Astrocyte of the cerebellum (primary cell): Measurements from ENCODE around the gene MUC2.

ENCODE experiments used
- DNase-seq: peaks from one replicate; pipeline ENCODE4 v3.0.0-alpha.2; 2011; ENCODE audit warnings: low read depth
- H3K4me3 ChIP-seq: 2 replicates; pipeline ENCODE4 v1.5.1; 2011; ENCODE audit warnings: mild to moderate bottlenecking, low read depth, low read length, moderate library complexity
- in situ Hi-C: cut with HindIII; loops from 2 replicates; pipeline ENCODE4 v1.10.0; 2017; ENCODE audit warnings: low sequenced_read_pairs
- TF ChIP-seq, protein P1 (sequence below): IDR thresholded peaks from 2 replicates; pipeline ENCODE4 v1.5.1; 2012; ENCODE audit warnings: low read length, low read depth, moderate library complexity, mild to moderate bottlenecking; ENCODE audit errors: missing control alignments

Gene MUC2

DNA sequence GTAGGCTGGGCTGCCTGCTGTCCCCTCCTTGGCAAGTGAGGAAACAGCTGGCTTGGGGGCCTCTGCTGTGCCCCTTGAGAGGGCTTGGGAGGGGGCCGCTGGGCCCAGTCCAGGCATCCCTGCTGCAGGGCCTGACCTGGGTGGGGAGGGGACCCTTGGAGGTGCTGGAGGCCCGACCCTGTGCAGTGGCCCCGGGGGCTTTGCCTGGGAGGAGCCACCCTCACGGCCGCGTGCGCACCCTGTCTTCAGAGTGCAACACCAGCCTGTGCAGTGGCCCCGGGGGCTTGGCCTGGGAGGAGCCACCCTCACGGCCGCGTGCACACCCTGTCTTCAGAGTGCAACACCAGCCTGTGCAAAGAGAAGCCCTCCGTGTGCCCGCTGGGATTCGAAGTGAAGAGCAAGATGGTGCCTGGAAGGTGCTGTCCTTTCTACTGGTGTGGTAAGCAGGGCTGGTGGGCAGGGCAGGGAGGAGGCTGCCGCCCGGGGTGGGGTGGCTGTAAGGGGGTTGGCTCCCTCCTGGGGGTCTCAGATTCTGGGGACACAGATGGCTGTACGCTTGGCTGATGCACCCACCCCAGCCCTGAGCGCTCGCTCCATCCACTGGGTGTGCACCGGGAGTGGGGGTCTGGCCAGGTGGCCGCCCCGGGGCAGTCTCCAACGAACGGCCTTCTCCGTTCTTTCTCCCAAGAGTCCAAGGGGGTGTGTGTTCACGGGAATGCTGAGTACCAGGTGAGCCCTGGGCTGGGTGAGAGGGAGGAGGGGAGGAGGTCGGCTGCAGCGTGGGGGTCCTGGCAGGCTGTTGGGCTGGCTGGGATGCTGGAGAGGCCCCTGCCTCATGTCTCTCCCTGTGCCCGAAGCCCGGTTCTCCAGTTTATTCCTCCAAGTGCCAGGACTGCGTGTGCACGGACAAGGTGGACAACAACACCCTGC, 32.9 kb downstream of the MUC2 start:
- DNase-seq = no peak
- in situ Hi-C loops = no loop called here
- TF ChIP-seq, protein P1, sequence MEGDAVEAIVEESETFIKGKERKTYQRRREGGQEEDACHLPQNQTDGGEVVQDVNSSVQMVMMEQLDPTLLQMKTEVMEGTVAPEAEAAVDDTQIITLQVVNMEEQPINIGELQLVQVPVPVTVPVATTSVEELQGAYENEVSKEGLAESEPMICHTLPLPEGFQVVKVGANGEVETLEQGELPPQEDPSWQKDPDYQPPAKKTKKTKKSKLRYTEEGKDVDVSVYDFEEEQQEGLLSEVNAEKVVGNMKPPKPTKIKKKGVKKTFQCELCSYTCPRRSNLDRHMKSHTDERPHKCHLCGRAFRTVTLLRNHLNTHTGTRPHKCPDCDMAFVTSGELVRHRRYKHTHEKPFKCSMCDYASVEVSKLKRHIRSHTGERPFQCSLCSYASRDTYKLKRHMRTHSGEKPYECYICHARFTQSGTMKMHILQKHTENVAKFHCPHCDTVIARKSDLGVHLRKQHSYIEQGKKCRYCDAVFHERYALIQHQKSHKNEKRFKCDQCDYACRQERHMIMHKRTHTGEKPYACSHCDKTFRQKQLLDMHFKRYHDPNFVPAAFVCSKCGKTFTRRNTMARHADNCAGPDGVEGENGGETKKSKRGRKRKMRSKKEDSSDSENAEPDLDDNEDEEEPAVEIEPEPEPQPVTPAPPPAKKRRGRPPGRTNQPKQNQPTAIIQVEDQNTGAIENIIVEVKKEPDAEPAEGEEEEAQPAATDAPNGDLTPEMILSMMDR = no peak
- H3K4me3 ChIP-seq = no peak overlapping the region

DNA sequence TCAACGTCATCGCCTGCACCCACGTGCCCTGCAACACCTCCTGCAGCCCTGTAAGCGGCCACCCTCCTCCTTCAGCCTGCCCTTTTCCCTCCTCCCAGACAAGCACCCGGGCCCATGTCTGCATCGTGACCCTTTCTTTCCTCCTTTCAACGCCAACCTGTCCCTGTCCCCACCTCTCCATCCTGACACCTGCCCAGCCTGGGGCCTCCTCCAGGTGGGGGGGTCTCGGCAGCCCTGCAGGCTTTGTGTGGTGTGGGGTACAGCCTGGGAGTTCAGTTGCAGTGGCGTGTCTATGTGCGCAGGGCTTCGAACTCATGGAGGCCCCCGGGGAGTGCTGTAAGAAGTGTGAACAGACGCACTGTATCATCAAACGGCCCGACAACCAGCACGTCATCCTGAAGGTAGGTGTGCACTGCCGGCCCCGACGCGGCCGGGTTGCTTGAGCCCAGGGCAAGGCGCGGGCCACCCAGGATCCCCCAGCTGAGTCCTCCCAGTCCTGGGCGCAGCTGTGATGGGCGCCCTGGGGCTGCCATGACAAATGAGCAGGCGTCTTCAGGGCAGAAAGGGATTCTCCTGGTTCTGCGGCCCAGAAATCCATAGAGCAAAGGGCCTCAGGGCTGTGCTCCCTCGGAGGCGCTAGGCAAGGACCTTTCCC, 33.7 kb downstream of the MUC2 start:
- in situ Hi-C loops = no loop called here
- no peak for DNase-seq

GRCh38 chr11:1109101-1109917, 34.6 kb downstream of the MUC2 start:
- no peak for DNase-seq
- TF ChIP-seq, protein P1 = no peak
- in situ Hi-C loops = no loop called here
- no peak overlapping the region for H3K4me3 ChIP-seq

More for the DNA sequence above, 33.7 kb downstream of the MUC2 start:
- H3K4me3 ChIP-seq = no peak overlapping the region
- TF ChIP-seq, protein P1 = no peak

DNA sequence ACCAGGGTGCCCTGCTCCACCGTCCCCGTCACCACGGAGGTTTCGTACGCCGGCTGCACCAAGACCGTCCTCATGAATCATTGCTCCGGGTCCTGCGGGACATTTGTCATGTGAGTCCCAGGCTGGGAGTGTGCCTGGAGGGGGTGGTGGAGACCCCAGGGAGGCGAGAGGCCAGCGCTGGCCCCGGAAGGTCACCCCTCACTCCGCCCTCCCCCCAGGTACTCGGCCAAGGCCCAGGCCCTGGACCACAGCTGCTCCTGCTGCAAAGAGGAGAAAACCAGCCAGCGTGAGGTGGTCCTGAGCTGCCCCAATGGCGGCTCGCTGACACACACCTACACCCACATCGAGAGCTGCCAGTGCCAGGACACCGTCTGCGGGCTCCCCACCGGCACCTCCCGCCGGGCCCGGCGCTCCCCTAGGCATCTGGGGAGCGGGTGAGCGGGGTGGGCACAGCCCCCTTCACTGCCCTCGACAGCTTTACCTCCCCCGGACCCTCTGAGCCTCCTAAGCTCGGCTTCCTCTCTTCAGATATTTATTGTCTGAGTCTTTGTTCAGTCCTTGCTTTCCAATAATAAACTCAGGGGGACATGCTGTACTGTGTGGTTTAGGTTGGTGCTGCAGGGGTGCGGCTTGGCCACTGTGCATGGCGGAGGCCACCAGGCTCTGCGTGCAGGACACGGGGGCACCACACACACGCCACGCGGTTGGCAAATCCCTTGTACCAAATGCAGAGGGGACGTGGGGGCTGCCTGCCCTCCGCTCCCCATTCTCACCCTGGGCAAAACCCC, 35.4 kb downstream of the MUC2 start:
- TF ChIP-seq, protein P1 = no peak
- in situ Hi-C loops = no loop called here
- no peak overlapping the region for H3K4me3 ChIP-seq
- DNase-seq = no peak

DNA sequence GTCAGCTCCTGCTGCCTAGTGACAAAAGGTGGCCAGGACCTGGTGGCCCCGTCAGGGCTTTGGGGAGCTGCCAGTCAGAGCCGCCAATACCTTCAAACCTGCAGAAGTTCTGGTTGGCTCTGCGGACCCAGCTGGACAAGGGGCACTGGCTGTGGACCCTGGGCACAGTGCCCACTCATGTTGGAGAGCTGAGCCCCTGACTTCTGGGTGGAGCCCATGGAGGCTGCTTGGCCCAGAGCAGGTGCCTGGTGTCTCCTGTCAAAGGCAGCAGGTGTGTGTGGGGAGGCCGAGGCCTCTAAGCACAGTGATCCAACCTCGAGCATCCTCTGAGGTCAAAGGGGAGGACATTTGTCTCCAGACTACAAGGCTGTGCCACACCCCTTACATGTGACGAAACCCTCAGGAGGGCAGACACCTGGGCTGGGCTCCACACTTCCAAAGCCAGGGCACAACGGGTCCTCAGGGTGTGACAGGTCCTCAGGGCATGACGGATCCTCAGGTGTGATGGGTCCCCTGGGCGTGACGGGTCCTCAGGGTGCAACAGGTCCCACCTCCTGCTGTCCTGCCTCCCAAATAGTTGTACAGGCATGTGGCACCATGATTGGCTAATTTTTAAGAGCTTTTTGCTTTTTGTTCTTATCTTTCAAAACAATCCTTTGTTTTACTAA, 37.0 kb downstream of the MUC2 start:
- DNase-seq = no peak
- TF ChIP-seq, protein P1 = no peak
- no peak overlapping the region for H3K4me3 ChIP-seq
- in situ Hi-C loops = no loop called here
